Nucleus accumbens (tissue), 56 donors: ENCODE results near the gene ADAM21.
"Not testable (repeated sequence)": the region's sequence is repeated elsewhere in the genome, so short reads cannot be mapped to it uniquely, and the experiment has no call there.

Source experiments
- DNase-seq, 56 donors: peaks; one replicate each; lab custom pipeline; 2025; lab: John Stamatoyannopoulos, UW

The ADAM21 gene

DNA sequence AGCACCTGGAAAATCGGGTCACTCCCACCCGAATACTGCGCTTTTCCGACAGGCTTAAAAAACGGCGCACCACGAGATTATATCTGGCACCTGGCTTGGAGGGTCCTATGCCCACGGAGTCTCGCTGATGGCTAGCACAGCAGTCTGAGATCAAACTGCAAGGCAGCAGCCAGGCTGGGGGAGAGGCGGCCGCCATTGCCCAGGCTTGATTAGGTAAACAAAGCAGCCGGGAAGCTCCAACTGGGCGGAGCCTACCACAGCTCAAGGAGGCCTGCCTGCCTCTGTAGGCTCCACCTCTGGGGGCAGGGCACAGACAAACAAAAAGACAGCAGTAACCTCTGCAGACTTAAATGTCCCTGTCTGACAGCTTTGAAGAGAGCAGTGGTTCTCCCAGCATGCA is 23.5 kb downstream of the ADAM21 start:
- DNase-seq = not testable (repeated sequence)

DNA sequence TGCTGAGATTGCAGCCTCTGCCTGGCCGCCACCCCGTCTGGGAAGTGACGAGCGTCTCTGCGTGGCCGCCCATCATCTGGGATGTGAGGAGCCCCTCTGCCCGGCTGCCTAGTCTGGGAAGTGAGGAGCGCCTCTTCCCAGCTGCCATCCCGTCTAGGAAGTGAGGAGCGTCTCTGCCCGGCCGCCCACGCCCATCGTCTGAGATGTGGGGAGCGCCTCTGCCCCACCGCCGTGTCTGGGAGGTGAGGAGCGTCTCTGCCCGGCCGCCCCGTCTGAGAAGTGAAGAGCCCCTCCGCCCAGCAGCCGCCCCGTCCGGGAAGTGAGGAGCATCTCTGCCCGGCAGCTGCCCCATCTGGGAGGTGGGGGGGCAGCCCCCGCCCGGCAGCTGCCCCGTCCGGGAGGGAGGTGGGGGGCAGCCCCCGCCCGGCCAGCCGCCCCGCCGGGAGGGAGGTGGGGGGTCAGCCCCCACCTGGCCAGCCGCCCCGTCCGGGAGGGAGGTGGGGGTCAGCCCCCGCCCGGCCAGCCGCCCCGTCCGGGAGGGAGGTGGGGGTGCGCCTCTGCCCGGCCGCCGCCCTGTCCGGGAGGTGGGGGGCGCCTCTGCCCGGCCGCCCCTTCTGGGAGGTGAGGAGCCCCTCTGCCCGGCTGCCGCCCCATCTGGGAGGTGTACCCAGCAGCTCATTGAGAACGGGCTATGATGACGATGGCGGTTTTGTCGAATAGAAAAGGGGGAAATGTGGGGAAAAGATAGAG is 25.6 kb downstream of the ADAM21 start:
- DNase-seq = not testable (repeated sequence)

DNA sequence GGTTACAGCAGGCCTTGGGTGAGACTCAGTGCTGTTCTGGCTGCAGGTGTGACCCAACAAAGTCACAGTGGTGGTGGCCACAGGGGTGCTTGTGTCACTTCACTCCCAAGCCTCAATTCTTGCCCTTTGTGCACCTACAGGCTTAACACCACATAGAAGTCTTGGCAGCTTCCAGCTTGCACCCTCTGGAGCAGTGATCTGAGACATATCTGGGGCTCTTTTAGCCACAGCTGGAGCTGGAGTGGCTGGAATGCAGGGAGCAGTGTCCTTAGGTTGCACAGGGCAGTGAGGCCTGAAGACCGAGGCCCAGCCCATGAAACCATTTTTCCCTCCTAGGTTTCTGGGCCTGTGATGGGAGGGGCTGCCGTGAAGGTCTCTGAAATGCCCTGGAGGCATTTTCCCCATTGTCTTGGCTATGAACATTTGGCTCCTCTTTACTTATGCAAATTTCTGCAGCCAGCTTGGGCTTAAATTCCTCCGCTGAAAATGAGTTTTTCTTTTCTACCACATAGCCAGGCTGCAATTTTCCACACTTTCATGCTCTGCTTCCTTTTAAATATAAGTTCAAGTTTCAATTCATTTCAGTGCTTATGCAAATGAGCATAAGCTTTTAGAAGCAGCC is 37.7 kb downstream of the ADAM21 start:
- no peak for DNase-seq

DNA sequence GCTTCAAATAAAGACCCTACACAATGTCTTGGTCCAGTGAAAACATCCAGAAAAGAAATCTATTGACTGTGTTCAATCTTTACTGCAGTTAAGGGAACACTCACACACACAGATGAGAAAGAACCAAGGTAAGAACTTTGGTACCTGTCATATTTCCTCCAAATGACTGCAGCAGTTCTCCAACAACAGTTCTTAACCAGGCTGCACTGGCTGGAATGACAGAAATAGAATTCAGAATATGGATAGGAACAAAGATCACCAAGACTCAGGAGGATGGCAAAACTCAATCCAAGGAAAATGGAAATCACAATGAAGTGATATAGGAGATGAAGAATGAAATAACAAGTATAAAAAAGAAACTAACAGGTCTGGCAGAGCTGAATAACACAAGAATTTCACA is 46.2 kb downstream of the ADAM21 start:
- DNase-seq = no peak
